ENCODE data around the gene TREH. TPM values are rescaled to one million over a fixed set of nuclear protein-coding genes. Genes with fewer than 3 reads are reported as not detected.
"Not testable (repeated sequence)": the region's sequence is repeated elsewhere in the genome, so short reads cannot be mapped to it uniquely, and the experiment has no call there.

Gene TREH
- total RNA-seq, 1 experiment from 2014 or later = not detected

DNA sequence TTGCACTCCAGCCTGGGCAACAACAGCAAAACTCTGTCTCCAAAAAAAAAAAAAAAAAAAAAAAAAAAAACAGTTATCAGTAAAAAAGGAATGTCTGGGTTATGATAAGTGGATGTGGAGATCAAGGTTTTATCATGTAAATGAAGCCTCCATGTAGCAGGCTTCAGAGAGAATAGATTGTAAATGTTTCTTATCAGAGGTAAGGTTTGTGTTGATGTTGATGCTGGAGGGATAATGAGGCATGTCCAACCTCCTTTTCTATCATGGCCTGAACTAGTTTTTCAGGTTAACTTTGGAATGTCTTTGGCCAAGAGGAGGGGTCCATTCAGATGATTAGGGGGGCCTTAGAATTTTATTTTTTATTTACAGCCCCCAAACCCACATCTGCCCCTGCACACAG lies 35.4 kb upstream of the TREH start:
- Mint-ChIP-seq H3K27me3 (ENCODE audit: low read depth) (no peaks in the 10 kb centered on the region; the same call in 1 of the 2 replicates), H3K27ac (peak overlapping the region; percentile 99 to 100 (median 100)), H3K4me1 (peaks cover 45 to 50% of the 10 kb centered on the region in 2 experiments), H3K9me3 (peaks cover 0 to 2% of the 10 kb centered on the region in 2 experiments; a peak in 2 of 5 replicates), H3K36me3 (ENCODE audit: insufficient read depth in 1 of 3, low read depth in 3 of 3) (peaks cover 8 to 24% (median 13%) of the 10 kb centered on the region in 3 experiments), H3K4me3 (peak overlapping the region in 1 of 2 experiments; percentile 24; a peak in 1 of 5 replicates)
- Histone ChIP-seq H3K23ac (ENCODE audit: insufficient read length, low read depth, low read length) (no peak overlapping the region), H3K18ac (ENCODE audit: insufficient read length, low read depth, low read length) (peak overlapping the region; percentile 39), H4K91ac (ENCODE audit: insufficient read length, low read depth, low read length) (no peak overlapping the region), H2BK20ac (ENCODE audit: low read depth, low read length, poor library complexity, severe bottlenecking) (peak overlapping the region; percentile 78), H3K4ac (ENCODE audit: low read depth, low read length) (no peak overlapping the region), H2BK15ac (ENCODE audit: low read depth, low read length) (no peak overlapping the region), H3K14ac (ENCODE audit: insufficient read depth, low read length) (0 out of 2 replicates have a peak overlapping the region, but pooled peaks have one; percentile 66), H3K23me2 (ENCODE audit: insufficient read length, low read depth, low read length, poor library complexity, severe bottlenecking) (no peaks in the 10 kb centered on the region), H2AK5ac (ENCODE audit: insufficient read length, low read length) (peak overlapping the region; percentile 33), H4K20me1 (ENCODE audit: control insufficient read depth, insufficient read depth, insufficient read length) (no peaks in the 10 kb centered on the region), H3K9me3 (ENCODE audit: control insufficient read depth, low read depth, low read length) (no peaks in the 10 kb centered on the region), H2AFZ (ENCODE audit: low read length) (no peak overlapping the region), H3K79me1 (ENCODE audit: insufficient read depth, low read depth, low read length, poor library complexity, severe bottlenecking) (no peaks in the 10 kb centered on the region), H3K27me3 (ENCODE audit: insufficient read depth, low read length) (no peaks in the 10 kb centered on the region), H3K9ac (ENCODE audit: extremely low read depth, insufficient read length, low read length) (no peak overlapping the region), H3K27ac (ENCODE audit: insufficient read length, low read depth, low read length) (peak overlapping the region; percentile 92), H2BK120ac (ENCODE audit: low read depth, low read length, poor library complexity, severe bottlenecking) (no peak overlapping the region), H3K4me1 (ENCODE audit: insufficient read depth, low read length) (peaks cover 2% of the 10 kb centered on the region; the same call in 1 of the 2 replicates), H4K5ac (ENCODE audit: insufficient read length, low read depth, low read length) (peak overlapping the region; percentile 10), H4K8ac (replicated peaks; ENCODE audit: insufficient read length, low read depth, low read length) (no peak overlapping the region), H2BK12ac (ENCODE audit: insufficient read length, low read depth, low read length) (peak overlapping the region; percentile 47), H2BK5ac (ENCODE audit: insufficient read length, low read length) (no peak overlapping the region), H3T11ph (ENCODE audit: low read length) (no peak overlapping the region), H3K4me2 (ENCODE audit: insufficient read depth, insufficient read length, low read length) (no peak overlapping the region), H3K56ac (ENCODE audit: insufficient read length, low read depth, low read length) (no peak overlapping the region), H3K79me2 (ENCODE audit: insufficient read depth, low read length) (no peaks in the 10 kb centered on the region; the same call in 1 of the 2 replicates)
- DNase-seq = no peak
- no peak for TF ChIP-seq CTCF (conservative IDR thresholded peaks at IDR 0.05)

DNA sequence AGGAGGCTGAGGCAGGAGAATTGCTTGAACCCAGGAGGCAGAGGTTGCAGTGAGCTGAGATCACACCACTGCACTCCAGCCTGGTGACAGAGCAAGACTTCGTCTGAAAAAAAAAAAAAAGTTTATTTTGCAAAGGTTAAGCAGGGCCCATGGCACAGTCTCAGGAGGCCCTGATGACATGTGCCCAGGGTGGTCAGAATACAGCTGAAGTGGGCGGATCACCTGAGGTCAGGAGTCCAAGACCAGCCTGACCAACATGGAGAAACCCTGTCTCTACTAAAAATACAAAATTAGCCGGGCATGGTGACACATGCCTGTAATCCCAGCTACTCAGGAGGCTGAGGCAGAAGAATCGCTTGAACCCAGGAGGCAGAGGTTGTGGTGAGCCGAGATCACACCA lies 35.0 kb upstream of the TREH start:
- DNase-seq; H2BK120ac ChIP-seq (ENCODE audit: low read depth, low read length, poor library complexity, severe bottlenecking); H3K4me1 ChIP-seq (ENCODE audit: insufficient read depth, low read length); H2BK20ac ChIP-seq (ENCODE audit: low read depth, low read length, poor library complexity, severe bottlenecking); H3K56ac ChIP-seq (ENCODE audit: insufficient read length, low read depth, low read length); H3K79me1 ChIP-seq (ENCODE audit: insufficient read depth, low read depth, low read length, poor library complexity, severe bottlenecking); H2BK5ac ChIP-seq (ENCODE audit: insufficient read length, low read length); H3K9me3 Mint-ChIP-seq; H4K20me1 ChIP-seq (ENCODE audit: control insufficient read depth, insufficient read depth, insufficient read length); H3K4ac ChIP-seq (ENCODE audit: low read depth, low read length); H3K9me3 ChIP-seq (ENCODE audit: control insufficient read depth, low read depth, low read length); H2AFZ ChIP-seq (ENCODE audit: low read length); H2BK15ac ChIP-seq (ENCODE audit: low read depth, low read length); H3K9ac ChIP-seq (ENCODE audit: extremely low read depth, insufficient read length, low read length); H3K79me2 ChIP-seq (ENCODE audit: insufficient read depth, low read length); H3K27me3 Mint-ChIP-seq (ENCODE audit: low read depth); H3K27me3 ChIP-seq (ENCODE audit: insufficient read depth, low read length); H3K14ac ChIP-seq (ENCODE audit: insufficient read depth, low read length); H3K18ac ChIP-seq (ENCODE audit: insufficient read length, low read depth, low read length); H3K4me3 Mint-ChIP-seq; H3K23me2 ChIP-seq (ENCODE audit: insufficient read length, low read depth, low read length, poor library complexity, severe bottlenecking); H3K4me2 ChIP-seq (ENCODE audit: insufficient read depth, insufficient read length, low read length); H2BK12ac ChIP-seq (ENCODE audit: insufficient read length, low read depth, low read length); H3K27ac ChIP-seq (ENCODE audit: insufficient read length, low read depth, low read length); H4K8ac ChIP-seq (replicated peaks; ENCODE audit: insufficient read length, low read depth, low read length); H3K23ac ChIP-seq (ENCODE audit: insufficient read length, low read depth, low read length); H3T11ph ChIP-seq (ENCODE audit: low read length); H2AK5ac ChIP-seq (ENCODE audit: insufficient read length, low read length); H4K91ac ChIP-seq (ENCODE audit: insufficient read length, low read depth, low read length); H4K5ac ChIP-seq (ENCODE audit: insufficient read length, low read depth, low read length): not testable (repeated sequence)
- no CpG with 5 or more reads among the region's 5 CpGs for WGBS (ENCODE audit: extremely low coverage, insufficient read length, low lambda C conversion rate)
- peaks cover 8 to 20% (median 13%) of the 10 kb centered on the region in 3 experiments for H3K36me3 Mint-ChIP-seq (ENCODE audit: insufficient read depth in 1 of 3, low read depth in 3 of 3)
- H3K27ac Mint-ChIP-seq = peak overlapping the region; percentile 72 to 100 (median 100)
- H3K4me1 Mint-ChIP-seq = peaks cover 41 to 46% of the 10 kb centered on the region in 2 experiments

Measured in H9 (cell line).